Suprapubic skin (tissue), 4 donors: ENCODE measurements around the gene COMMD7. TPM values are rescaled to one million over a fixed set of nuclear protein-coding genes. Genes with fewer than 3 reads are reported as not detected.

Source experiments
- DNase-seq, 2 donors: peaks; one replicate each; pipeline ENCODE4 v3.0.0-alpha.2; 2019; ENCODE audit warnings: low spot score in 2 of 2
- H3K27ac ChIP-seq: fragments of 200-600 bp; sonication (generic); one replicate; pipeline ENCODE4 v1.5.1; 2019
- H3K27me3 ChIP-seq: fragments of 200-600 bp; sonication (generic); one replicate; pipeline ENCODE4 v1.5.1; 2019
- H3K36me3 ChIP-seq: fragments of 200-600 bp; sonication (generic); one replicate; pipeline ENCODE4 v1.5.1; 2019
- H3K4me1 ChIP-seq: fragments of 200-600 bp; sonication (generic); one replicate; pipeline ENCODE4 v1.5.1; 2019
- H3K4me3 ChIP-seq: fragments of 200-600 bp; sonication (generic); one replicate; pipeline ENCODE4 v1.5.1; 2019; ENCODE audit warnings: mild to moderate bottlenecking
- H3K9me3 ChIP-seq: fragments of 200-600 bp; sonication (generic); one replicate; pipeline ENCODE4 v1.5.1; 2019
- CTCF ChIP-seq, 2 donors: fragments of 200-600 bp in 1 of 2; fragments of 450-650 bp in 1 of 2; sonication (generic) in 1 of 2; IDR thresholded peaks; one replicate each; pipeline ENCODE4 v1.5.1; 2016 to 2019; ENCODE audit warnings: antibody characterized with exemption in 2 of 2, mild to moderate bottlenecking in 1 of 2, moderate library complexity in 1 of 2
- EP300 ChIP-seq: sonication (generic); formaldehyde crosslinking; IDR thresholded peaks from one replicate; pipeline ENCODE4 v1.6.1; 2017; ENCODE audit warnings: antibody characterized with exemption
- POLR2A ChIP-seq, 2 donors: fragments of 450-650 bp; IDR thresholded peaks; one replicate each; pipeline ENCODE4 v1.6.1; 2017; ENCODE audit warnings: antibody characterized with exemption in 2 of 2, mild to moderate bottlenecking in 2 of 2, moderate library complexity in 2 of 2
- POLR2AphosphoS5 ChIP-seq, 3 donors: sonication (generic); formaldehyde crosslinking; IDR thresholded peaks; one replicate each; pipeline ENCODE4 v1.6.1; 2017; ENCODE audit warnings: antibody characterized with exemption in 3 of 3
- WGBS: methylation state at CpG from one replicate; pipeline ENCODE4 v1.1.5; 2018; 5-methylcytosine and 5-hydroxymethylcytosine counted together
- total RNA-seq, 4 donors: library from RNA; depleted of rRNA; stranded (reverse); fragments of >200 nt; gene quantifications; one replicate each; pipeline ENCODE4 v1.1.0, GENCODE V29; 2016

The COMMD7 gene
- total RNA-seq, 4 donors from 2014 or later, result 13.3 to 17.5 (median 15.6) TPM

- DNase-seq, result no peak
- Histone ChIP-seq H3K27ac (no peak overlapping the region), H3K27me3 (no peaks in the 10 kb centered on the region), H3K4me1 (peaks cover 38% of the 10 kb centered on the region), H3K36me3 (no peaks in the 10 kb centered on the region), H3K4me3 (no peak overlapping the region), H3K9me3 (no peaks in the 10 kb centered on the region)
- 39% methylated on average over 20 of the region's 20 CpGs for WGBS
- no peak for TF ChIP-seq CTCF (IDR thresholded peaks at IDR 0.05)
- no peak for TF ChIP-seq POLR2A (IDR thresholded peaks at IDR 0.05)
- TF ChIP-seq EP300, result no peak
- TF ChIP-seq POLR2AphosphoS5 (IDR thresholded peaks at IDR 0.05), result no peak
Observed at GRCh38 chr20:32681175-32682084, 61.8 kb downstream of the COMMD7 start.

GRCh38 chr20:32680544-32681174 is 62.6 kb downstream of the COMMD7 start:
- peaks cover 35% of the 10 kb centered on the region for H3K4me1 ChIP-seq
- H3K27ac ChIP-seq, result no peak overlapping the region
- H3K36me3 ChIP-seq, result no peaks in the 10 kb centered on the region
- no peak overlapping the region for H3K4me3 ChIP-seq
- no peak for DNase-seq
- no peaks in the 10 kb centered on the region for H3K9me3 ChIP-seq
- whole genome bisulfite sequencing, result 100% methylated on average over 1 of the region's 1 CpG
- no peak for TF ChIP-seq POLR2A (IDR thresholded peaks at IDR 0.05)
- no peak for TF ChIP-seq CTCF (IDR thresholded peaks at IDR 0.05)
- TF ChIP-seq POLR2AphosphoS5 (IDR thresholded peaks at IDR 0.05), result no peak
- no peak for TF ChIP-seq EP300
- no peaks in the 10 kb centered on the region for H3K27me3 ChIP-seq

- TF ChIP-seq CTCF (IDR thresholded peaks at IDR 0.05) (no peak), EP300 (no peak), POLR2A (IDR thresholded peaks at IDR 0.05) (no peak), POLR2AphosphoS5 (IDR thresholded peaks at IDR 0.05) (no peak)
- Histone ChIP-seq H3K9me3 (no peaks in the 10 kb centered on the region), H3K27me3 (no peaks in the 10 kb centered on the region), H3K36me3 (no peaks in the 10 kb centered on the region), H3K27ac (no peak overlapping the region), H3K4me3 (no peak overlapping the region), H3K4me1 (peaks cover 33% of the 10 kb centered on the region)
- no peak for DNase-seq
- 23% methylated on average over 6 of the region's 6 CpGs for WGBS
Observed at GRCh38 chr20:32678948-32679347, 64.3 kb downstream of the COMMD7 start.

GRCh38 chr20:32675223-32675975 is 67.9 kb downstream of the COMMD7 start:
- Histone ChIP-seq H3K27me3 (no peaks in the 10 kb centered on the region), H3K4me3 (no peak overlapping the region), H3K9me3 (no peaks in the 10 kb centered on the region), H3K36me3 (no peaks in the 10 kb centered on the region), H3K4me1 (peaks cover 19% of the 10 kb centered on the region), H3K27ac (no peak overlapping the region)
- WGBS, result 74% methylated on average over 13 of the region's 13 CpGs
- DNase-seq, result no peak
- no peak for TF ChIP-seq EP300
- no peak for TF ChIP-seq CTCF (IDR thresholded peaks at IDR 0.05)
- TF ChIP-seq POLR2A (IDR thresholded peaks at IDR 0.05), result no peak
- TF ChIP-seq POLR2AphosphoS5 (IDR thresholded peaks at IDR 0.05), result no peak
